Suppressor macrophage treated with lipopolysaccharide for 4 hours (primary cell): ENCODE measurements around the gene FLG2.
"Not testable (repeated sequence)": the region's sequence is repeated elsewhere in the genome, so short reads cannot be mapped to it uniquely, and the experiment has no call there.

Experiments used
- DNase-seq: peaks from one replicate; pipeline ENCODE4 v3.0.0-alpha.2; 2020

The FLG2 gene

DNA sequence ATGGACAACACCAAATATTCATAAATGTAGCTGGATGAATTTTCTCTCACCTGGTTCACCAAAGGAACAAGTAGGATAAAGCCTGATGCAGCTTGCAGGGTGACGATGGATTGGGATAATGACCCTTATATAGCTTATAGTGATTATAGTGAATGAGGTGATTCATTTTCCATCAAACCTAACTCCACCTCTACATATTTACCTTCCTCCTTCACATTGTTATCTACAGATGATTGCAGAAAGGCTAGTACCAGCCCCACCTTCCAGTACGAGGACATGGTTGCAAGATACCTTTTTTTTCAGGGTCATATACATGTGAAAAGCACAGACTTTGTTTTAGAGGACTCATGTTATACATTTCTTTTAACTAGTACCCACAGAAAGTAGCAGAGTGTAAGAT, at the start of gene FLG2:
TSS of gene FLG2 (minus strand) at position 101 of the 400 bp plus-strand sequence. CDS start 1,122 bp downstream, outside the sequence.
- no peak for DNase-seq

DNA sequence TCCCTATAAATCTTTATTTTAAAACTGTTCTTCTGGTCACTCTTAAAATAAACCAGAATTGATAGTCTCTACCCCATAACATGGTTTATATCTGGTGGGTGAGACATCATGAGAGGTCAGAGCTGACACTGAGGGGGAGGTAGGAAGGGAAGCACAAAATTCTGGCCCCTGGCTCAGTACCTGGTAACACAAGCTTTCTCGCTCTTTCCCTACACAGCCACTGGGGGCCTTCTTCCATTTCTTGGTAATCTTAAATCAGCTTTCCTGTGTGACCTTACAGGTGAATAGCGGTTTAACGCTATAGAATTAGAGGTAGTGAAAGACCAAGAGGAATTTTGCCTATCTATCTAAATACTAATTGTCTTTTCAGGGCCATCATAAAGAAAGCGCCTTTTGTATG, 48.9 kb upstream of the FLG2 start:
- DNase-seq, result no peak

DNA sequence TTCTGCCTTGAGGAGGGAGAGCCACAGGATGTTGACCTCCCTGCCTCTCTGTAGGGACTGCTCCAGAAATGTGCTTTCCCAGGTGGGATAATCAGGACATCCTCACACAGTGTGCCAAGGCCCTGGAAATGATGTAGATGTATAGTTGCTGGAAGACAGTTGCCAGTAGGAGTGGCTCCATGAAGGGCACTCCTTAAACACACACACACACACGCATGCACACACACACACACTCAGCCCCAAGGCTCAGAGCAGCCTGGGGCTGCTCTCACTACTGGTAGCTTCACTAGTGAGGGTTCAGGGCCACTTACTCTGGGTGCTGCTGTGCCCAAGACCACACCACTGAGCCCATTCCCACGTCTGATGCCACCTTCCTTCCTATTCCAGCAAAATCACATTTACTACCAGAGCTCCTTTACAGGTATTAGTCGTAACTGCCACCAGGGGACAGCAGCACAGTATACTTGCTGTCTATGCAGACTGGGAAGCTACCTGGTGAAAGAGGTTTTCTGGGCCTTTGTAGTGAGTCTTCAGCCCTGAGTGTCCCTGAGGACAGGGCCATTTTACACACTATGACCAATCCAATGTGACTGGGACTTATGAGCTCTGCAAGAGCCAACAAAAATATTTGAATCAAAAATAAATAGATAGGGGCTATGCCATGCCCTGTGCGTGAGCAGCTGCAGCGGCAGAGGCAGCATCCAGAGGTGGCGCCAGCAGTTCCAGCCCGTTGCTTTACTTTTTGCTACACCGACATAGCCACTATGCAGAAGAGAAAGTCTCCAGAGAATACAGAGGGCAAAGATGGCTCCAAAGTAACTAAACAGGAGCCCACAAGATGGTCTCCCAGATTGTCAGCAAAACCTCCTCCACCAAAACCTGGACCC, 39.2 kb upstream of the FLG2 start:
- no peak for DNase-seq

DNA sequence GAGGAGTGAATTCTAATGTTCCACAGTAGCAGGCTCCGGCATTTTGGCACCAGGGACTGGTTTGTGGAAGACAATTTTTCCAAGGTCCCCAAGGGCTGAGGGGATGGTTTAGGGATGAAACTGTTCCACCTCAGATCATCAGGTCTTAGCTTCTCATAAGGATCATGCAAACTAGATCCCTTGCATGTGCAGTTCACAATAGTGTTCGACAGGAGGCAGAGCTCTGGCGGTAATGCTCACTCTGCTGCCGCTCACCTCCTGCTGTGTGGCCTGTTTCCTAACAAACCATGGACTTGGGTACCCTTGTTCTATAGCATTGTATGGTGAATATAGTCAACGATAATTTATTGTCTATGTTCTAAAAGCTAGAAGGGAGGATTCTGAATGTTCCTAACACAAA, 37.7 kb upstream of the FLG2 start:
- DNase-seq, result no peak

DNA sequence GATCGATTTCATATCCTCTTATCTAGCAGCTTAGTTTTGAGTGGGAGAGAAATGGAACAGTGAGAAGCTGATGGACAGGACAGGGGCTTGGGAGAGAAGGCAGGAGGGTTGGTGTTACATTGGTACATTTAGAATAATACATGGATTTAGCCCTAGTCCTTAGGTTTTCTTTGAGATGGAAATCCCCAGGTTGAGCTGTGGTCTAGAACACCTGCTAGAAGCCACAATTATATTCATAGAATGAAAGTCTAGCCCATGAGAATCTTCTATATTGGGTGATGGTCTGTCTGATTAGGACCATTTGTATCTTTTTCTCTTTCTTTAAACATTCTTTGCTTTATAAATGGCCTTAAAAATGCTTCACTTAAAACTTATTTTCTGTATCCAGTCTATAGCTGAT, 34.3 kb upstream of the FLG2 start:
- no peak for DNase-seq

DNA sequence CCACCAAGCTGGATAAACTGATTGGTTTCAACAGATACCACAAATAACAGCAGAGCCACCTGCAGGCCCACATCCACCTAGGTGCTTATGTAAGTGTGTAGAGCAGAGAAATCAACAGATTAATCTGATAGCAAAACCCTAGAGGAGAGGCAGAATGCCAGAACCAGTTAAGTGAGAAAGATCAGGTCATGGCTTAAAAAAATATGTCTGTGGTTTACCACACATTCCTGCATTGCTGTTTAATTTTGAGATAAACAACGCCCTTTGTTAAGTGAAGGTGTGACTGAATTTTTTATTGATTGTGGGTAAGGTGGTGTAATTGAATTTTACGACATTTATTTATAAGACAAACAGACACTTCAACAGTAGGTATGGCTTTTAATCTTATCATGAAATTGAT, 33.1 kb upstream of the FLG2 start:
- DNase-seq, result no peak

DNA sequence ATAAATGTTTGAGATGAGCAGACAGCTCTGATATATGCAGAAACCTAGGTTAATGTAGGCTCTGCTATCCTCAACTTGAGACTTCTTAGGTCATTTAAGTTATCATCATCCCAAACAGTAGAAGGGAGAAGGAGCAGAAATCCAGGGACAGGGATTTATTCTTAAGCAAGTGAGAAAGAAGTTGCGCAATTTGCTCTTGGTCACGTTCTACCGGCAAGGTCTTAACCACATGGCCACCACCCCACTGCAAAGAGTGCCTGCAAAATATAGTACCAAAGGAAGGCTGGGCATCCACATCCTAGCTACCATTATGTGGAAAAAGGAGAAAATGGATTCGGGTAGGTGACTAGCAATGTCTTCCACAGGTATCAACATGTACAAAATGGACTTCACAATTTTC, 29.1 kb upstream of the FLG2 start:
- DNase-seq, result no peak

DNA sequence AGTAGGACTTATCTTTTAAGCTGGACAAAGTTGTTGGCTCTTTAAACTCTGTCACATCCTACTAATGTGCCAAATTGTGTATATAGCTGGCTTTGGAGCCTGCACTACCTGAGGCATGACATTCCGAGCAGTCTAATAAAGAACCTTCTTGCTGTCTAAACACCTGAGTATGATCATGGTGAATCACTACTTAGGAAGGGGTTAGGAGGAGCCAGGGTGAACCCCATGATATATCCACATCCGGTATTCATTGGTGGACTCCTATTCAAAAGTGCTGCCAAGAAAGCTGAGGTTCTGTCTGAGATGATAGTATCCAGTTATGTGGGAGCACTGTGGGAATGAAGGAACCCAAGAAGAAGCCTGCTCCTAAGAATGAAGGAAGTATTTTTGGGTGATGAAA, 27.1 kb upstream of the FLG2 start:
- no peak for DNase-seq

DNA sequence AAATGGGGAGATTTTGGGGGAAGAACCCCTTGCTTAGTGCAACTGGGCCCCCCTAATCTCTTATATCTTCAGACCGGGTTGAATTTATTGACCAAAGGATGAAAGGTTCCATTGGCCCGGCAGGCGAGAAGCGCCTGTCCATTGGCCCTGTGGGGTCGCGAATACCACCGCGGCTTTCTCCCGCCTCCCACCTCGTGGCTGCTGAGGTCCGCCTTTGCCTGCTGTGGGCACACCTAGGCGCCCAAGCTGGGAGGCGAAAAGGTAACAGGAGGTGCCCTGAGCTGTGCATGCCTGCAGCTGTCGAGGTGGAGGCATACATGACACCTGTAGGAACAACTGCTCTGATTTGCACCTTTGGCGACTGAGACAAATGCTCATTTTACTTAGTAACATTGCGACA, 21.1 kb upstream of the FLG2 start:
- DNase-seq, result no peak

DNA sequence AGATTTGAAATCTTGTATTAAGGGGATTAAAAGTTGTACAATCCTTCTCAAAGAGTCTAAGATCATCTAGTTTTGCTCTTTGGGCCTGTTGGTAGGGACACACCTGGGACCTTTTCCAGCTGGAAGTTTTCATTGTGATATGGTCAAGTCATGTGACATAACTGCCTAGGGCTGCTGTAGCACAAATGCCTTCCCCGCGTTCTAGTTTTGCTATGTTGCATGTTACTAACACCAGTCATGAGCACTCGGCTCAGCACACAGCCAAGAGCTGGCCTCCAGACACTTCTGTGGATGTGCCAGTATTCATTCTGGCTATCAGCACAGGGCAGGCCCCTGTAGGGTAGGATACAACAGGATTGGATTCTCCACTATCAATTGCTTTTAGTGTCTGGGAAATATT, 14.6 kb upstream of the FLG2 start:
- DNase-seq, result no peak

DNA sequence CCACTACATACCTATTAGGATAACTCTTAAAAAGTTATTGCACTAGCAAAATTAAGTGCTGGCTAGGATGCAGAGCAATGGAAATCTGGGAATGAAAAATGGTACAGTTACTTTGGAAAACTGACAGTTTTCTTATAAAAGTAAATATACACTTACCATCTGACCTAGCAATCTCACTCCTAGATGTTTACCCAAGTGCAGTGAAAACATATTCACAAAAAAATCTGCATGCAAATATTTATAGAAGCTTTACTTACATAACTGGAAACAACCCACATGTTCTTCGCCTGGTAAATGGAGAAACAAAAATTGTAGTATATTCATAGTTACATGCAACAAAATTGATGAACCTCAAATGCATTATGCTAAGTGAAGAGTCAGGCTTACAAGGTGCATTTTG, 12.9 kb upstream of the FLG2 start:
- no peak for DNase-seq

DNA sequence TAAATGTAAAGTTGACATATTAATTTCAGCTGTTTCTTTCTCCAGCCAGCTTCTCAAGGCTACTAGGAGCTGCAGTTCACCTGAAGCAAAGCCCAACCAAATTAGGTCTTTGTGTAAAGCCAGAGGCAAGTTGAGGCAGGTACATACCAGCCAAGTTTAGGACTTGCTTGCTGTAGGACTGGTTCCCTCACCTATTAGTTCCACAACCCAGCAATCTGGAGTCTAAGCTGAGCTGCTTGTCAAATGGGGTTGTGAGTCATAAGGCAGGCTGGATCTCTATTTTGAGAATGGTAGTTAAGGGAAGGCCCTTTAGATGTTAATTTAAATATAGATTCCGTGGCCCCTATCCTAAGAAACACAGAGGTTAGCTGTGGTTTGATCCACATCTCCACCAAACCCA, 7.6 kb upstream of the FLG2 start:
- no peak for DNase-seq

DNA sequence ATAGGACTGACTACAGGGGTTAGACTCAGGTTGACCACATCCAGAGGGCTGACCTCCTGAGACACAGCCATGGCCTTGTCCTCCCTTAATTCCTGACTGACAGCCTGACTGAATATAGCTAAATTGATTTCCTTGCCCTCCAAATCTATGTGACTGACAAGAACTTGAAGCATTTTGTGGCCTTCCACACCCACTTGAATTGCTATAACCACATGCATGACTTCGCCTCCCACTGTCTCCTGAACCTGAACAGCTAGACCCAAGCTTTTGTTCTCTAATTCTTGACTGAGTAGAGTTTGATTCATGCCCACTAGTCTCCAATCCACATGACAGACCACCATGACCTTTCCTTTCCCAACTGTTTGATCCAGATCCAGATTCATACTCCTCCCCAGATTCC, 3.1 kb downstream of the FLG2 start:
- DNase-seq, result no peak

DNA sequence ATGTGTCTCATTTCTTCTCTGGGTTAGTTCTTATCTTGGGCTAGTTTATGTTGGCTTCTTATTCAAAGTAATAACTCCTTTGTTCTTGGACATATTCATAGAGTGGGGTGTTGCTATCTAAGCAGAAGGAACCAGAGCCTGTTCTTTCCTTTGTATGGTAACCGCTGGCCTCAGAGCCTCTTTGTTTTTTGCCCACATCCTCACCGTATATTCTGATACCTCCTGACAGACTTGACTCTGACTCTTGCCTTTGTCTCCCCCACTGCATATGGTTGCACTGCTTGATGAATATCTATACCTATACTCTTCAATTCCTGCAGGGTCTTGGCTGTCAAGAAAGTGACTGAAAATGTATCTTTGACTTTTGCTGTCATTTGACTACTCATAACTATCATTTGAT, 10.2 kb downstream of the FLG2 start:
- no peak for DNase-seq

DNA sequence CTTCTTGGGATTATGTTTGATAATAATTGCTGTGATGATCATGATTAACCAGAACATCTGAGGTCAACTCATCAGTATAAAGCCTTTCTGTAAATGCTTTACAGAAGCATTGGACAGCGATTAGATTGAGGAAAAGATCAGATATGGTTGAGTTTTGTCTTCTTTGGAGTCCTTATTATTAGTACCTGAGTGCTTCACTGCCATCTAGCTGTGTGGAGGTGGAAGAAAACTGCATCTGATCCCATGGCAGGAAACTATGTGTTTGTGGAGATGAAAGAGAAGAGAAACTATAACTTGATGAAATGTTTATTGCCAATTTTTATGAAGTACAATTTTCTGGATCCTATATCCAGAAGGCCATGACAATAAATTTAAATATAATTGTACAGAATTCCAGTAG, 11.4 kb downstream of the FLG2 start:
- no peak for DNase-seq

DNA sequence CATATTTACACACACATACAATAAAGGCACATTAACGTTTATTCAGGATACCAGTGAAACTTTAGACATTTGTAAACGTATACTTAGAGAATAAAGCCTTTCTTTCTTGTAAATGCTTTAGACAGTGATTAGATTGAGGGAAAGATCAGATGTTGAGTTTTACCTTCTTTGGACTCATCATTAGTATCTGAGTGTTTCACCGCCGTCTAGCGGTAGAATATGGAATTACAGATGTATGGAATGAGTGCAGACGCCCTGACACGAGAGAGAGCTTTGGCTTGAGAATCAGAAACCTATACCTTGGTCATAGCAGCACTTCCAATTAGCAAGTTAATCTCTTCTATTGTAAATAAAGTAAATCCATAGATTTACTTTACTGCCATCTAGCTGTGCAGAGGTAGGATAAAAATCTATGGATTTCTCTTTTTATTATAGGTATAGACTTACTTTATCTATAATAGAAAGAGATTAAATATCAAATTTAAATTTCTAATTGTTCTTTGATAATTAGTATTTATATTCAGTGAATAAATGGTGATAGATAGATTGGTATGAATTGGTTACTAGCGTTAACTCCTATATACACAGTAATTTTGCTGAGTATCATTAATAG, 12.6 kb downstream of the FLG2 start:
- peak; percentile 78 for DNase-seq

DNA sequence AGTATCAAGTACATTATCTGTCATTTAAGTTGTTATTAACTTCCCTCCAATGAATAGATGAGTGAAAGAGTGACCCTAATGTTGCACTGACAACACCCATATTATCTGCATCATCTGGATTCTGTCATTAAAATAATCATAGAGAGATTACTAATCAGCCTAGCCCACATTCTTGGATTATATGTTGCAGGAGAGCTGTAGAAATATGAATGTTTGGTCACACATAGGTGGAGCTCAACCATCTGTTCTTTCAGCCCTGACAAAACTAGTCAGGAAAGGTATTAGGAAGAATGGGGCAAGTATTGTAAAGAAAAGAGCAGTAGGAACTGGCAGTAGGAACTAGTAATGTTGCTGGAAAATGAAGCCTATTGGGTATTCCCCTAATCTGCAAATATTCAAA, 15.4 kb downstream of the FLG2 start:
- DNase-seq, result no peak

DNA sequence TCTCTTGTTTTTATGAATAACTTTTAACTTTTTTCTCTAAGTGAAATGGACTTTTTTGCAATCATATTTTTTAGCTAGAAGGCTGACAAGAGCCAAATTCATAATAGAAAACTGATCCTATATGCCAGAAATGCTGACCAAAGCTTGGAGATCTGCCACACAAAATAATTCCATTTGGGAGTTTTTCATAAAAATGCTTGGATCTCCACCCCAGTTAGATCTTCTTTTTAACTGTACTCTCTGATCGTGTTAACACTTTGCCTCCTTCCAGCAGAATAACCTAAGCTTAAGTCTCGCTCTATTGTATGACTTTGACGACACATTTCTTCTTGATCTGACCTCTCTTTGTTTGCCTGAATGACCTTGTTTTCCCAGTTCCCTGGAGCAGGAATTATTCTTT, 16.8 kb downstream of the FLG2 start:
- DNase-seq, result no peak

DNA sequence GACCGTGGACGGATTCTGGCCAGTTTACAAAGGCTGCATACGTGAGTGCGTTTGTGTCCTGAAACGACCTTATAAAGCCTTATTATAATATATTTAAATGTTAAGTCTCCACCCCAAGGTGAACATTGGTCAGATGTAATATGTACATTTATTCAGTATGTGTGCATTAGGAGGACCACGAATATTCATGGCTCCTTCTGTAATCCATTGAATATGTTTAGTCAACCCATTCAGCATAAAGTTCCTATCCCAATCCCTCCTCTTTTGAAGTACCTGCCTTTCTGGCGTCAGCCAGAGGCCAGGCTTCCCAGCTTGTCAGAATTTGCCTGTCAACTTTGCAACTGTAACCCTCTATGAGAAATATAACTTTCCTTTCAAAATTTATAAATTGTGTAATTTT, 24.4 kb downstream of the FLG2 start:
- DNase-seq, result no peak

DNA sequence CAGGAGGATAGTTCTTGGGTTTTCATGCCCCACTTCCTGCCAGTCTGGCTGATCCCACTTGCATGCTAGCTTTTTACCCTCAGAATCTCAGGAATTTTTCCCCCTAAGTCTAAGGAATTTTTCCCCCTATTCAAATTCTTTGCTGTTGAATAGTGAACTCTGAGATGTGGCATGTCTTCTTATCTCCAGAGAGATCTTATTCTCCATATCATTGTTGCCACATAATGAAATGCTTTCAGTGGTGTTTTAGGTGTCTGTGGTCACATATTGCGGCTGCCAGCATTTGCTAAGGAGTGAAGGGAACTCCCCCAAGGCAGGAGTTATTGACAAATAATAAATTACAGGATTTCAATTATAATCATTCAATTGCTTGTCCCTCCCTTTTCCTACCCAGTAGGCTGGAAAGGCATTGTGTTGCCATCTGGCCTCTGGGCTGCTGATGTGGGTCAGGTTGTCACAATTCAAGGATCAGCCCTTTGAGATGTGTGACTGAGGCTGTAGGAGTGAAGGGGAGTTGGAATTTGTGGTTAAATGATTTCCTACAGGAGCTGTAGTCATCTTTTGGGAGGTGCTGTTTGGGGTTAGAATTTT, 30.9 kb downstream of the FLG2 start:
- no peak for DNase-seq

DNA sequence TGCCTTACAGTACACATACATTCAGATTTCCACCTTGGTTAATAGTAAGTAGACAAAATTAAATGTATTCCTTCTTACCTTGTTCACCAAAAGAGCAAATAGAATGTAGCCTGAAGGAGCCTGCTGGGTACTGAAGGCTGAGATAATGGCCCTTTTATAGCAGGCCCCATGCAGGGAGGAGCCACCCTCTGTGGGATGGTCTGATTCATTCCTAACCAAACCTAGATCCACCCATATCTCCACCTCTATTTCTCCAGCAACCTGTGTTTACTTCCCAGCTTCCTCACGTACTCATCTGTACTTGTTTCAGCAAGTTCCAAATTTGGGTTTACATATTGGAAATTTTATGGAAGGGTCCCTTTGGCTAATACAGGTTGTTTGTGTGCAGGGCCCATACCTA, 34.7 kb downstream of the FLG2 start, which contains the start of gene FLG:
TSS of gene FLG (minus strand) at position 129 of the 400 bp plus-strand sequence. CDS start 9,783 bp downstream, outside the sequence.
- DNase-seq, result no peak

DNA sequence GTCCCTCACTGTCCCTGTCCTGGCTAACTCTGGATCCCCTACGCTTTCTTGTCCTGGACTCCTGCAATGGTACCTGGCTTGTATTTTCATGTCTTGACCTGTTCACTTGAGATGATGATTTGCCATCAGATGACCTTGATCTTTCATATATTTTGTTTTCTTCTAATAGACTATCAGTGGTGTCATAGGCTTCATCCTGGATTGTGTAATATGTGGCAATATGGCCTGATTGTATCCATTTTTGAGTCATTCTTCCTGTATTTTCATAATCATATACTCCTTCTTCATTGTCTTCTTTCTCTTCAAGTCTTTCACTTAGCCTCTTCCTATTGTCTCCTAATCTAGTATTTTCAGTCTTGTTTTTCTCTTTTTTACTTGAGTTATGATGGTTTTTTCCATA, 45.8 kb downstream of the FLG2 start:
- DNase-seq, result peak; percentile 11

DNA sequence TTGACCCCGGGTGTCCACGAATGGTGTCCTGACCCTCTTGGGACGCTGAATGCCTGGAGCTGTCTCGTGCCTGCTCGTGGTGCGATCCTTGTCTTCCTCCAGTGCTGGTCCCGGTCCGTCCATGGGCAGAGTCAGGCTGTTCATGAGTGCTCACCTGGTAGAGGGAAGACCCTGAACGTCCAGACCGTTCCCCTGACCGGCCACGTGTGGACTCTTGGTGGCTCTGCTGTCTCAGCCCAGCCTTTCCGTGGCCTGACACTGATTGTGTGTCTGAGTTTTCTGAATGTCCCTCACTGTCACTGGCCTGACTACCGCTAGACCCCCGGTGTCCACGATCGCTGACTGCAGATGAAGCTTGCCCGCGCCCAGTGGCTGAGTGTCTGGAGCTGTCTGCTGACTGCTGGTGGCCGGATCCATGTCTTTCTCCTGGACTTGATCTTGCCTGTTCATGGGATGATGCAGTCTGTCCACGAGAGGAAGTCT, 46.4 kb downstream of the FLG2 start:
- DNase-seq, result no peak

DNA sequence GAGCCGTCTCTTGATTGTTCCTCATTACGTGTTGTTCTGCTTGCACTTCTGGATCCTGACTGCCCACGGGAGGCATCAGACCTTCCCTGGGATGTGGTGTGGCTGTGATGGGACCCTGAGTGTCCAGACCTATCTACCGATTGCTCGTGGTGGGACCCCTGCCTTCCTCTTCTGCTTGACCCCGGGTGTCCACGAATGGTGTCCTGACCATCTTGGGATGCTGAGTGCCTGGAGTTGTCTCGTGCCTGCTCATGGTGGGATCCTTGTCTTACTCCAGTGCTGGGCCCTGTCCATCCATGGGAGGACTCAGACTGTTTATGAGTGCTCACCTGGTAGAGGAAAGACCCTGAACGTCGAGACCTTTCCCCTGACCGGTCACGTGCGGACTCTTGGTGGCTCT, 47.6 kb downstream of the FLG2 start:
- DNase-seq, result not testable (repeated sequence)
